Fibroblast of mammary gland (primary cell): Measurements from ENCODE around the gene CACHD1.

ENCODE experiments used
- DNase-seq: peaks from one replicate; pipeline ENCODE4 v3.0.0-alpha.2; 2010; ENCODE audit warnings: low read depth
- H3K4me3 ChIP-seq: 2 replicates; pipeline ENCODE4 v1.5.1; 2011; ENCODE audit warnings: low read depth, mild to moderate bottlenecking, low read length, moderate library complexity; ENCODE audit not compliant: control insufficient read depth
- CTCF ChIP-seq: conservative IDR thresholded peaks from 2 replicates; pipeline ENCODE4 v1.5.1; 2011; ENCODE audit warnings: low read depth, low read length, inconsistent platforms; ENCODE audit not compliant: control insufficient read depth, insufficient read depth

Gene CACHD1

GRCh38 chr1:64563958-64564565 is 94.1 kb downstream of the CACHD1 start:
- TF ChIP-seq CTCF = no peak
- no peak overlapping the region for H3K4me3 ChIP-seq
- no peak for DNase-seq

GRCh38 chr1:64564891-64565290 is 95.0 kb downstream of the CACHD1 start:
- no peak overlapping the region for H3K4me3 ChIP-seq
- no peak for DNase-seq
- TF ChIP-seq CTCF = no peak

GRCh38 chr1:64567426-64568170 is 97.7 kb downstream of the CACHD1 start:
- no peak for TF ChIP-seq CTCF
- no peak for DNase-seq
- no peak overlapping the region for H3K4me3 ChIP-seq

- H3K4me3 ChIP-seq = no peak overlapping the region
- no peak for DNase-seq
- no peak for TF ChIP-seq CTCF
Measured at GRCh38 chr1:64568171-64568450, 98.2 kb downstream of the CACHD1 start.

GRCh38 chr1:64569411-64569810 is 99.5 kb downstream of the CACHD1 start:
- TF ChIP-seq CTCF = no peak
- H3K4me3 ChIP-seq = no peak overlapping the region
- no peak for DNase-seq

- TF ChIP-seq CTCF = no peak
- no peak for DNase-seq
Measured at GRCh38 chr1:64570267-64570855, 100.4 kb downstream of the CACHD1 start.

More at GRCh38 chr1:64570267-64570855, 100.4 kb downstream of the CACHD1 start:
- H3K4me3 ChIP-seq = no peak overlapping the region
